ENCODE measurements around the gene BRD3OS. TPM values are rescaled to one million over a fixed set of nuclear protein-coding genes. Genes with fewer than 3 reads are reported as not detected.

BRD3OS gene
- total RNA-seq, 1 experiment from 2014 or later: 16.2 TPM

GRCh38 chr9:134043531-134043988 lies 18.3 kb downstream of the BRD3OS start:
- ChIA-PET POLR2A (no interaction called here), CTCF (no interaction called here)
- H3K4me1 Mint-ChIP-seq: no peaks in the 10 kb centered on the region
- no peak overlapping the region for H3K27ac Mint-ChIP-seq
- TF ChIP-seq ERG (CRISPR knock-in tag; IDR thresholded peaks at IDR 0.05) (no peak), FOXP1 (CRISPR knock-in tag; IDR thresholded peaks at IDR 0.05; ENCODE audit: borderline replicate concordance) (no peak), ZNF121 (CRISPR knock-in tag; IDR thresholded peaks at IDR 0.05) (no peak), RELA (CRISPR knock-in tag; IDR thresholded peaks at IDR 0.05; ENCODE audit: borderline replicate concordance) (no peak), E2F5 (CRISPR knock-in tag; IDR thresholded peaks at IDR 0.05) (no peak), ZNF416 (CRISPR knock-in tag; IDR thresholded peaks at IDR 0.05) (no peak), ZSCAN18 (CRISPR knock-in tag; IDR thresholded peaks at IDR 0.05) (no peak), TCF7 (CRISPR knock-in tag; IDR thresholded peaks at IDR 0.05; ENCODE audit: low read depth) (no peak), GTF2I (CRISPR knock-in tag; conservative IDR thresholded peaks at IDR 0.05) (no peak), CBFB (CRISPR knock-in tag; IDR thresholded peaks at IDR 0.05; ENCODE audit: low read depth) (no peak), ZNF317 (CRISPR knock-in tag; IDR thresholded peaks at IDR 0.05; ENCODE audit: borderline replicate concordance, low read depth) (no peak), TP53 (CRISPR knock-in tag; IDR thresholded peaks at IDR 0.05) (no peak)
- no peaks in the 10 kb centered on the region for H3K9me3 Mint-ChIP-seq
- no peak overlapping the region for H3K4me3 Mint-ChIP-seq
- H3K27me3 Mint-ChIP-seq (ENCODE audit: low read depth): no peaks in the 10 kb centered on the region
- no peak for ATAC-seq
- DNase-seq (ENCODE audit: low spot score): no peak
- H3K36me3 Mint-ChIP-seq: peaks cover 52% of the 10 kb centered on the region

- Mint-ChIP-seq H3K4me1 (no peaks in the 10 kb centered on the region), H3K36me3 (peaks cover 45% of the 10 kb centered on the region), H3K27me3 (ENCODE audit: low read depth) (no peaks in the 10 kb centered on the region), H3K4me3 (no peak overlapping the region), H3K27ac (no peak overlapping the region), H3K9me3 (no peaks in the 10 kb centered on the region)
- no peak for DNase-seq (ENCODE audit: low spot score)
- ChIA-PET POLR2A (interaction anchor here (1.0 kb wide), 1 partner anchor 10 kb away, joined by 3 read pairs; no protein-coding TSS in a partner anchor), CTCF (no interaction called here)
- no peak for ATAC-seq
- TF ChIP-seq ATF2 (CRISPR knock-in tag; IDR thresholded peaks at IDR 0.05; ENCODE audit: borderline replicate concordance, low read depth) (no peak), CREM (CRISPR knock-in tag; IDR thresholded peaks at IDR 0.05) (no peak), ZNF219 (CRISPR knock-in tag; IDR thresholded peaks at IDR 0.05; ENCODE audit: borderline replicate concordance) (no peak)
These were observed 19.7 kb downstream of the BRD3OS start for GRCh38 chr9:134044944-134045343.

- no peak overlapping the region; the same call in 1 of the 2 replicates for H3K27ac Mint-ChIP-seq
- H3K4me1 Mint-ChIP-seq: no peaks in the 10 kb centered on the region
- no peaks in the 10 kb centered on the region for H3K9me3 Mint-ChIP-seq
- no peak for DNase-seq (ENCODE audit: low spot score)
- H3K4me3 Mint-ChIP-seq: no peak overlapping the region
- no peaks in the 10 kb centered on the region for H3K27me3 Mint-ChIP-seq (ENCODE audit: low read depth)
- ChIA-PET CTCF (no interaction called here), POLR2A (interaction anchor here (1.0 kb wide), 1 partner anchor 9 kb away, joined by 3 read pairs; no protein-coding TSS in a partner anchor)
- ATAC-seq: no peak
- no peak for TF ChIP-seq STAT6 (CRISPR knock-in tag; conservative IDR thresholded peaks at IDR 0.05; ENCODE audit: low read depth)
- TF ChIP-seq ZMAT4 (CRISPR knock-in tag; IDR thresholded peaks at IDR 0.05): no peak
- no peak for TF ChIP-seq ELF4 (CRISPR knock-in tag; IDR thresholded peaks at IDR 0.05; ENCODE audit: low read depth)
- TF ChIP-seq ATF3 (CRISPR knock-in tag; conservative IDR thresholded peaks at IDR 0.05): no peak
- no peak for TF ChIP-seq PRRX2 (CRISPR knock-in tag; IDR thresholded peaks at IDR 0.05)
- peaks cover 39% of the 10 kb centered on the region for H3K36me3 Mint-ChIP-seq
These were observed 20.7 kb downstream of the BRD3OS start for GRCh38 chr9:134045841-134046544.

Data from WTC11 (cell line).